ENCODE data around the gene MST1.

MST1 gene

DNA sequence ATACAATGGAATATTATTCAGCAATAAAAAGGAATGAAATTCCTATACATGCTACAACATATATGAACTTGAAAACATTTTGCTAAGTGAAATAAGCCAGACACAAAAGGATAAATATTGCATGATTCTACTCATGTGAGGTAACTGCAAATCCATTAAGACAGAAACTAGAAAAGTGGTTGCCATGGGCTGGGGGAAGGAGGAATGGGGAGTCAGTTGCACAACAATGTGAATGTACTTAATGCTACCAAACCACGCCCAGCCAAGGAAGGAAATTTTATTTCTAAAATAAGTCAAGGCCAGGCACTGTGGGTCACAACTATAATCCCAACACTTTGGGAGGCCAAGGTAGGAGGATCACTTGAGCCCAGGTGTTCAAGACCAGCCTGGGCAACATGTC lies 44.3 kb upstream of the MST1 start:
- H3K9me3 ChIP-seq (ENCODE audit: low read length), result no peaks in the 10 kb centered on the region
- H3K4me3 ChIP-seq (ENCODE audit: low read depth, low read length, poor library complexity, severe bottlenecking), result no peak overlapping the region
- H4K20me1 ChIP-seq (ENCODE audit: insufficient read depth, low read length), result no peaks in the 10 kb centered on the region
- H3F3A ChIP-seq (ENCODE audit: insufficient read depth, low read length), result no peaks in the 10 kb centered on the region
- H3K27me3 ChIP-seq (ENCODE audit: insufficient read depth, low read length), result no peaks in the 10 kb centered on the region
- no peaks in the 10 kb centered on the region for H3K9me2 ChIP-seq (ENCODE audit: low read depth, low read length)
- no peak overlapping the region for H2AFZ ChIP-seq (ENCODE audit: low read length)
- no peak overlapping the region for H3K27ac ChIP-seq (ENCODE audit: low read depth, low read length, poor library complexity, severe bottlenecking)
- H3K36me3 ChIP-seq (ENCODE audit: insufficient read depth, low read length), result peaks cover 64% of the 10 kb centered on the region
- H3K4me2 ChIP-seq (ENCODE audit: low read length), result no peak overlapping the region
- no peaks in the 10 kb centered on the region for H3K79me2 ChIP-seq (ENCODE audit: insufficient read depth, low read length)
- no peak overlapping the region for H3K9ac ChIP-seq (ENCODE audit: low read length)
- TF ChIP-seq EZH2 (IDR thresholded peaks at IDR 0.05; ENCODE audit: borderline replicate concordance, low read length), result no peak
- TF ChIP-seq, protein P1, sequence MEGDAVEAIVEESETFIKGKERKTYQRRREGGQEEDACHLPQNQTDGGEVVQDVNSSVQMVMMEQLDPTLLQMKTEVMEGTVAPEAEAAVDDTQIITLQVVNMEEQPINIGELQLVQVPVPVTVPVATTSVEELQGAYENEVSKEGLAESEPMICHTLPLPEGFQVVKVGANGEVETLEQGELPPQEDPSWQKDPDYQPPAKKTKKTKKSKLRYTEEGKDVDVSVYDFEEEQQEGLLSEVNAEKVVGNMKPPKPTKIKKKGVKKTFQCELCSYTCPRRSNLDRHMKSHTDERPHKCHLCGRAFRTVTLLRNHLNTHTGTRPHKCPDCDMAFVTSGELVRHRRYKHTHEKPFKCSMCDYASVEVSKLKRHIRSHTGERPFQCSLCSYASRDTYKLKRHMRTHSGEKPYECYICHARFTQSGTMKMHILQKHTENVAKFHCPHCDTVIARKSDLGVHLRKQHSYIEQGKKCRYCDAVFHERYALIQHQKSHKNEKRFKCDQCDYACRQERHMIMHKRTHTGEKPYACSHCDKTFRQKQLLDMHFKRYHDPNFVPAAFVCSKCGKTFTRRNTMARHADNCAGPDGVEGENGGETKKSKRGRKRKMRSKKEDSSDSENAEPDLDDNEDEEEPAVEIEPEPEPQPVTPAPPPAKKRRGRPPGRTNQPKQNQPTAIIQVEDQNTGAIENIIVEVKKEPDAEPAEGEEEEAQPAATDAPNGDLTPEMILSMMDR (IDR thresholded peaks at IDR 0.05; ENCODE audit: low read length), result no peak
- H3K4me1 ChIP-seq (ENCODE audit: insufficient read depth, low read length, severe bottlenecking), result no peaks in the 10 kb centered on the region

DNA sequence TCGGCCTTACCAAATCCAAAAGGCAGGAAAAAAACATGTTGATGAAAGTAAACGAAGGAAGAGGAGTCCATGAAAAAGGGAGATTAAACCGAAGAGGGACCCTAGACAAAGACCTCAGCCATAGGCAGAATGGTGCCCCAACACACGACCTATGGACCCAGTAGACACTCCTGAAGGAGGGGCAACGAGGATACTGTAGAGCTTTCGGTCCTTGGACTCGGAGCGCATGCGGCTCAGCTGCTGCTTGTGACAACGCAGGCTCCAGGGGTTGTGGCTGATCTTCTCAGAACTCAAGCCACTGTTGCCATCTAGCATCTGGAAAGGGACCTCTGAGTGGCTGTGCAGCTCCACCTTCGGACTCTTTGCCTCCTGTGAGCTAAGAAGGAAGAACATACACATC lies 43.3 kb upstream of the MST1 start:
- no peaks in the 10 kb centered on the region for H3F3A ChIP-seq (ENCODE audit: insufficient read depth, low read length)
- no peaks in the 10 kb centered on the region for H4K20me1 ChIP-seq (ENCODE audit: insufficient read depth, low read length)
- H2AFZ ChIP-seq (ENCODE audit: low read length), result no peak overlapping the region
- no peak overlapping the region for H3K4me2 ChIP-seq (ENCODE audit: low read length)
- H3K9ac ChIP-seq (ENCODE audit: low read length), result no peak overlapping the region
- no peaks in the 10 kb centered on the region for H3K27me3 ChIP-seq (ENCODE audit: insufficient read depth, low read length)
- H3K27ac ChIP-seq (ENCODE audit: low read depth, low read length, poor library complexity, severe bottlenecking), result no peak overlapping the region
- H3K9me2 ChIP-seq (ENCODE audit: low read depth, low read length), result no peaks in the 10 kb centered on the region
- no peak overlapping the region for H3K4me3 ChIP-seq (ENCODE audit: low read depth, low read length, poor library complexity, severe bottlenecking)
- H3K36me3 ChIP-seq (ENCODE audit: insufficient read depth, low read length), result peaks cover 55% of the 10 kb centered on the region
- no peaks in the 10 kb centered on the region for H3K4me1 ChIP-seq (ENCODE audit: insufficient read depth, low read length, severe bottlenecking)
- TF ChIP-seq EZH2 (IDR thresholded peaks at IDR 0.05; ENCODE audit: borderline replicate concordance, low read length), result no peak
- TF ChIP-seq, protein P1 (IDR thresholded peaks at IDR 0.05; ENCODE audit: low read length), result no peak
- H3K9me3 ChIP-seq (ENCODE audit: low read length), result no peaks in the 10 kb centered on the region
- no peaks in the 10 kb centered on the region for H3K79me2 ChIP-seq (ENCODE audit: insufficient read depth, low read length)

DNA sequence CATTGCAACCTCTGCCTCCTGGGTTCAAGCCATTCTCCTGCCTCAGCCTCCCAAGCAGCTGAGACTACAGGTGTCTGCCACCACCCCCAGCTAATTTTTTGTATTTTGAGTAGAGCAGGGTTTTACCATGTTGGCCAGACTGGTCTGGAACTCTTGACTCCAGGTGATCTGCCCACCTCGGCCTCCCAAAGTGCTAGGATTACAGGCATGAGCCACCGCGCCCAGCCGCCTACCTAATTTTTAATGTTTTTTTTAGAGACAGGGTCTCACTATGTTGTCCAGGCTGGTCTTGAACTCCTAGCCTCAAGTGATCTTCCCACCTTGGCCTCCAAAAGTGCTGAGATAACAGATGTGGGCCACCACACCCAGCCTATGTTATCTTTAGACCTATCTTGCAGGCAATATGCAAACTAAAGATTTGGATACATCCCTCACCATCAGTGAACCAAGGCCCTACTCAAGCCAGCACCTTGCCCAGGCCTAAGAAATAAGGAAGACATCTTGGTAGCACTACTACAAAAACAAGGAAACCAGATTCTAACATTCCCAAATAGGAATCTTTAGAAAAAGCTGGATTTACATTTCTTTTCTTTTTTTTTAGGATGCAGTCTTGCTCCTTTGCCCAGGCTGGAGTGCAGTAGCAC lies 40.8 kb upstream of the MST1 start:
- H3K4me1 ChIP-seq (ENCODE audit: insufficient read depth, low read length, severe bottlenecking), result peaks cover 12% of the 10 kb centered on the region
- H3K36me3 ChIP-seq (ENCODE audit: insufficient read depth, low read length), result peaks cover 48% of the 10 kb centered on the region
- H3F3A ChIP-seq (ENCODE audit: insufficient read depth, low read length), result no peaks in the 10 kb centered on the region
- no peak overlapping the region for H3K9ac ChIP-seq (ENCODE audit: low read length)
- H3K4me2 ChIP-seq (ENCODE audit: low read length), result no peak overlapping the region
- H4K20me1 ChIP-seq (ENCODE audit: insufficient read depth, low read length), result no peaks in the 10 kb centered on the region
- no peak overlapping the region for H2AFZ ChIP-seq (ENCODE audit: low read length)
- H3K79me2 ChIP-seq (ENCODE audit: insufficient read depth, low read length), result no peaks in the 10 kb centered on the region
- H3K27me3 ChIP-seq (ENCODE audit: insufficient read depth, low read length), result no peaks in the 10 kb centered on the region
- no peak overlapping the region for H3K27ac ChIP-seq (ENCODE audit: low read depth, low read length, poor library complexity, severe bottlenecking)
- no peaks in the 10 kb centered on the region for H3K9me2 ChIP-seq (ENCODE audit: low read depth, low read length)
- H3K4me3 ChIP-seq (ENCODE audit: low read depth, low read length, poor library complexity, severe bottlenecking), result no peak overlapping the region
- TF ChIP-seq, protein P1 (IDR thresholded peaks at IDR 0.05; ENCODE audit: low read length), result no peak
- TF ChIP-seq EZH2 (IDR thresholded peaks at IDR 0.05; ENCODE audit: borderline replicate concordance, low read length), result no peak
- no peaks in the 10 kb centered on the region for H3K9me3 ChIP-seq (ENCODE audit: low read length)
